GM19043 (cell line): ENCODE measurements around the gene IRF7.
"Not testable (repeated sequence)": the region's sequence is repeated elsewhere in the genome, so short reads cannot be mapped to it uniquely, and the experiment has no call there.

Experiments used
- ATAC-seq: cut with Tn5 transposase; IDR thresholded peaks from one replicate; pipeline ENCODE4 v1.9.1; 2021; ENCODE audit warnings: low read depth; ENCODE audit not compliant: unreplicated experiment

The IRF7 gene

DNA sequence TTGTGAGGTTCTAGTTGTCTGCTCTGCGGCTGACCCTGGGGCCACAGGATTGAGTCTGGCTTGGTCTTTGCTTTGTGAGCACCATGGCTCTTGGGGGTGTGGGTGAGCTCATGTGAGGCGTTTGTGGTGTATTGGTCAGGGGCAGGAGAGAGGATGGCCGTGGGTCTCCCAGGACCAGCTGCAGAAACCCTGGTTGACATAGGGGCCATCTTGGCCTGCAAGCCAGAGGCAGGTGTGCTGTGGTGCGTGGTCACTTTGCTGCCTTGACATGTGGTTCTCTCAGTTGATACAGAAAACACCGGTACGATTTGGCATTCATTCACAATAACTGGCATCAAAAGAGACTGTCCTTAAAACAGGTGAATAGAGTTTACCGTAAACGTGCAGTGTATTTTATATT lies 28.2 kb downstream of the IRF7 start:
- no peak for ATAC-seq

DNA sequence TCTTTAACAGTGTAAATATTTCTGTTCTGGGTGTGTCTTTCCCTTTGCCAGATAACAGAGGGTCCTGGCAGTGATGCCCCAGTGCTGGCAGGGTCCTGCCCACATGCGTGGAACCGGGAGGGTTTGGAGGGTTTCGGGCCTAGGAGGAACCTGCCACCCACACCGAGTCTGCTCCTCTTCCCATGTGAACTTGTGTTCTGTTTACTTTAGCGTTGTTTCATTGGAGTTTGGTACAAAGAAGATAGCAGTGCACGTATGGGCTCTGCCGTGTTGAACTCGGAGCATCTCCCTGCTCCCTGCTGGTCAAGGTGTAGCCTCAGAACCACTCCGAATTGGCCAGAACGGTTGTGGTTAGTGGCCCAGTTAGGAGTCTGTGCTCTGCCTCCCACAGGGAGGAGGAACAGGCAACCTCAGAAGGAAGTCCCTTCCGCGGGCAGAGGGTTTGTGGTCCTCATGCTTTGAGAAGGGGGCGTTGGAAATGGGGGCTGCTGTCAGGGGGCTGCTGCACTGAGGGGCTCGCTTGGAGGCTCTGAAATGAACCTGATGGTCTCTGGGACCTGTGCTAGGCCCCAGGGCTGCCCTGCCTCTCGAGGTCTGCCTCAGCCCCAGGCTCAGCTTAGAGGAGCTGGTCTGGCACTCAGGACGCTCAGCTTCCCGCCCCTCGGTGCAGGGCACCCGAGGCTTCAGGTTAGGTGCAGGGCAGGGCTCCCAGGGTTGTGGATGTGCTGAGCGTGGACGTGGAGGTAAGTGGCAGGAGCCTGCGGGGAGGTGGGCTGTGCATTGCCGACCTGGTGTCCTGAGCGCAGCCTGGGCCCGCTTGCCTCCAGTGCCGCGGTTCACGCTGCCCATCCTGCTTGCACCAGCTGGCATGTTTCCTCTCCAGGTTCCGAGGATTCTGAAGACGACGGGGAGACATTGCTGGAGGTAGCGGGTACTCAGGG lies 29.1 kb downstream of the IRF7 start:
- ATAC-seq: no peak

DNA sequence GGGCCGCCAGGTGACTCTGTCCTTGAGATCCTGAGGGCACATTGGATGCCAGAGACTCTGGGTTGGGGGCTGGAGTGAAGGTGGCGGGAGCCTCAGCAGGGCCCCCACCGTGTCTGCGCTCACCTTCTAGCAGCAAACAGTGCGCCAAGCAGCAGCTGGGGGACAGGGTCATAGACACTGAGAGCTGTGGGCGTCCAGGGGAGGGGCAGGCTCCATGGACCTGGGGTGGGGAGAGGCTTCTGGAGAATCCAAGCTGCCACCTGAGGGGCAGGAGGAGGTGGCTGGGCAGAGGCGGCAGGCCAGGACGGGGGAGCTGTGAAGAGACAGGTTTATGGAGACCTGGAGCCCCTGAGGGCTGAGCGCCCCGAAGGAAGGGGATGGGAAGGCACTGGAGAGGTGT lies 31.5 kb downstream of the IRF7 start:
- no peak for ATAC-seq

DNA sequence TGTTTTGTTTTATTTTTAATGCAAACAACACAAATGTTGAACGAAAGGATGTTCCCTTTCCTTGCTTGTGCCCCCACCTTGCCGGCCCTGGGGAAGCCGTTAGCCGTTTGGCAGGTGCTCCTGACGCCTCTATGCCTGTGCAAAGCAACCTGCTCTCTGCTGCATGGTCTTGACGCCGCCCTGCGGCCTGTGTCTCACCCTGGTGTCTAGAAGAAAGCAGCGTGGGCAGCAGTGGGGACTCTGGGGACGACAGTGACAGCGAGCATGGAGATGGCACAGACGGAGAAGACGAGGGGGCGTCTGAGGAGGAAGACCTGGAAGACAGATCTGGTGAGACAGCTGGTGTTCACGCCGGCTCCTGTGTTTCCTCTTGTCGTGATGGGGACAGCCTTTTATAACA lies 34.0 kb downstream of the IRF7 start:
- no peak for ATAC-seq

DNA sequence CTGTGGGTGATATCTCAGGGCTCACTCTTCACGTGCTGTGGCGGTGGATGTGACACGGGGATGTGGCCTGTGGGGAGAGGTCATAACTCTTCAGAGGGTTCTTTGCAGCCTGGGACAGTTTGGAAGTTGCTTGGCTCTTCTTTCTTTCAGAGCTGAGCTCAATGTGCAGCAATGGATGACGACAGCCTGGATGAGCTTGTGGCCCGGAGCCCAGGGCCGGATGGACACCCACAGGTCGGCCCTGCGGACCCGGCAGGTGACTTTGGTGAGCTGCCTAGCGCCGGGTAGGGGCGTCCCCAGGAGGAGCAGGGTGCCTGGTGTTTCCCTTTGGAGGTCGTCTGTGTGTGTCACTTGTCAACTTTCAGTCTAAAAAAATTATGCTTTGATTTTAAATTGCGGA lies 34.4 kb downstream of the IRF7 start:
- ATAC-seq: no peak

DNA sequence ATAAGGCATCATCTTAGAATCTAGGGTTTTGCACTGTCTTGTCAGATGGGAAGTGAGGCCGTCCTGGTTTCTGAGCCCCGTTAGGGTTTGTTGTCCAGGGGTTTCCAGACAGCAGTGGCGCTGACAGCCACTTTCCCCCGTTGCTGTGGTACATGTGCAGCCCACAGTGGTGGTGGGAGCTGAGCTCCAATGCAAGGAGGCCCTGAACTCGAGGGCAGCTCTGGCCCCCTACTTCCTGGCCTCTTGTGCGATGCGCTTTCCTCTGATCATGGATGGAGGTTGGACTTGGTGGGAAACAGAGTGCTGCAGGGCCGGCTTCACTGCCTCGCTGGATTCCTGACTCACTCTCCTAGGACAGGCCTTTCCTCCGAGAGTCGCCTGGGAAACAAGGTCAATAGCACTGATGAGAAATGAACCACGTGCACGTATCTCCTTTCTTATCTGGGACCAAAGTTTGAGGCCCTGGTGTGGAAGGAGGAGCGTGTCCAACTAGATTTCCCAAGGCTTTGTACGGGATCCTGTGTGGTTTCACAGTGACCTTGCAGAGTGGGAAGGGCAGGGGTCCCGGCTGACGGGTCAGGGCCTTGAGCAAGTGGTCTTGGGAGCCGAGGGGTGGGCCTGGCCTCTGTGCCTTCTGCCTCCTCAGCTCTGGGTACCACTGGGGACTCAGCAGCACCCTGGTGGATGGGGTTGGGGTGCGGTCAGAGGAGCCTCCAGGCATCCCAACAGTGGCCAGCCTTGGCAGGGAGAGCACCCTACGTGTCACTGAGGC lies 35.7 kb downstream of the IRF7 start:
- ATAC-seq: no peak

DNA sequence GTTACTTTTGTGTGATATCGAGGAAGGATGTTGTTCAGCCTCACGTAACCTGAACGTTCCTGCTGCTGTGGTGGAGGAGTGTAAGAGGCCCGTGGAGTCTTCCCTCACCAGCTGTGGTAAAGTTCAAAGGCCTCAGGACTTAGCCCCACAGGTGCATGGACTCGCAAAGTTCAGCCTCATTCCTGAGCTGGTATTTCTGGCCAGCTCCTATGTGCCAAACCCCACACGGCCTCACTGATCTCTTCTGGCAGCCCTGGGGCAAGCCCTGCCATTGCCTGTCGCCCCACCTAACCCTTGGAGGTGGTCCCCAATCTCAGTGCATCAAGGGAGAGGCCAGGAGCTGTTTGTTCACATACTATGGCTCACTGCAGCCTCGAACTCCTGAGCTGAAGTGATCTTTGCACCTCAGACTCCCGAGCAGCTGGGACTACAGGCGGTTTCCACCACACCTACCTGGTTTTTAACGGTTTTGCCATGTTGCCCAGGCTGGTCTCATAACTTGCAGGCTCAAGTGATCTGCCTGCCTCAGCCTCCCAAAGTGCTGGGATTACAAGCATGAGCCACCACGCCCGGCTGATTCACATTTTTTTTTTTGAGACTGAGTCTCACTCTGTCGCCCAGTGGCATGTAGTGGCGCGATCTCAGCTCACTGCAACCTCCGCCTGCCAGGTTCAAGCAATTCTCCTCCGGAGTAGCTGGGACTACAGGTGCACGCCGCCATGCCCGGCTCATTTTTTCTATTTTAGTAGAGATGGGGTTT lies 37.3 kb downstream of the IRF7 start:
- ATAC-seq: no peak

DNA sequence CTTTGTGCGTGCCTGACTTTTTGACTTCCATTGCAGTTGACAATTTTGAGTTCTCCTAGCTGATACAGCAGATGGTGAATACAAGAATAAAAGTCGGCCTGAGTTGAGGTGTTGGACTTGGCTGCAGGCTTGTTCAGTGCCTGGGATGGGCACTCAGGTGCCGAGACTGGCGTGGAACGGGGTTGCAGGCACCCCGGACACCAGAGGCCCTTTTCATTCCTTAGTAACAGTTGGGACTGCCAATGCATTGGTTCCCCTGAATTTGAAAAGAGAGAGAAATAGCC lies 38.2 kb downstream of the IRF7 start:
- no peak for ATAC-seq

DNA sequence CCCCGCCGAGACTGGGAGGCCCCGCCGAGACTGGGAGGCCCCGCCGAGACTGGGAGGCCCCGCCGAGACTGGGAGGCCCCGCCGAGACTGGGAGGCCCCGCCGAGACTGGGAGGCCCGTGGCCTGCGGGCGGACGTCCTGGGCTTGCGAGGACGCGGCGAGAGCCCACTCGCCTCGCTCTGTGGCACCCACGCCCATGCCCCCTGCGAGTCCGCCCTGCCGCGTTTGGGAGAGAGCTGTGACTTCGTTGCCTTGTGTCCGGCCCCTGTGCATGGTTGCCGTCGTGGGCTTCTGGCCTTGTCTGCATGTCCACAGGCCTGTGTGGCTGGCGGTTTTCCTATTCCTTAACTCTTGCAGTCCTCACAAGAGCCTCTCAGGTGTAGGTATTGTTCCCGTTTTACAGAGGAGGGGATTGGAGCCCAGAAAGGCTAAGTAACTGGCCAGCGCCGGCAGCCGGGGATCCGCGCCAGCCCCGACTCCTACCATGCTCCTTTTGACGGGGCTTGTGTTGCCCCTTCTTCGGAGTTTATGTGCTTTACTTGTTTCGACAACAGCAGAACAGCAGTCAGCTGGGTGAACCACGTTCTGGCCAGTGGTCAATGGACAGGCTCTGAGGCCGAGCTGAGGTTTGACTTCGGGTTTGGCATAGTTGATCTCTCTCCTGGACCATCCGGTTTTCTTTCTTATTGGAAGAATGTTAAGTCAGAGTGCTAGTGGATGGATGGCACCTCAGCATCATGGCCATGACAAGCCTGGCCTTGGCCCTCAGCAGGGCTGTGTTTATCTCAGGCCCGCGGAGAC lies 38.7 kb downstream of the IRF7 start:
- no peak for ATAC-seq

DNA sequence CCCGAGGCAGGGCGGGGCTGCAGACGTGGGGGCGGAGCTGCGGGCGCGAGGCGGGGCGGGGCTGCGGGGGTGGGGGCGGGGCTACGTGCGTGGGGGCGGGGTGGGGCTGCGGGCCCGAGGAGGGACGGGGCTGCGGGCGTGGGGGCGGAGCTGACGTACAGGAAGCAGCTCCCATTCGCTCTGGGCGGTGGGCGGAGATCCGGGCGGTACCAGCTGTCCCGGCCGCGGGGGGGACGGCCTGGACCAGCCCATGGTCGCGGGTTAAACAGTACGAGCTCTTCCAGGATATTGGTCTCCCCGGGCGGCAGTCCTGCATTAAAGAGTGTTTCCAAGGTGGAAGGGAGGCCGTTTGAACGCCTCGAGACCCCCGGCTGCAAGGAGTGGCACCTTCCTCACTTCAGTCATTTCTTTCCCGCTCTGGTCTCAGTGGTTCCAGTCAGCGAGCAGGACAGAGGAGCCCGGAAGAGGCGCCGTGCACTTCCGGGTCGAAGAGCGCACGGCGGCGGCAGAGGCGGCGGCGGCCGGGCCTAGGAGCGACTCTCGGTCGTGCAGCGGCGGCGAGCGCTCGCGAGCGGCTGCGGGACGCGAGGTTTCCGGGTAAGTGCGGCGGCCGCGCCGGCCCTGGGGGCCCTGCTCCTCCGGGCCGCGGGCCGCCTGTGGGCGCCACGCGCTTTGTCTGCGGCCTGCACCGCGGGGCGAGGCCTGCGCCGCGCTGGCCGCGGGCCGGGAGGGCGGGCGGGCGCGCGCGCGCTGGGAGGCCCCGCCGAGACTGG lies 39.6 kb downstream of the IRF7 start, which contains the start of gene PHRF1:
Gene PHRF1 (plus strand): TSS at position 475 of the 773 bp plus-strand sequence. CDS start 5,043 bp downstream, outside the sequence.
- peak; percentile 77 for ATAC-seq

DNA sequence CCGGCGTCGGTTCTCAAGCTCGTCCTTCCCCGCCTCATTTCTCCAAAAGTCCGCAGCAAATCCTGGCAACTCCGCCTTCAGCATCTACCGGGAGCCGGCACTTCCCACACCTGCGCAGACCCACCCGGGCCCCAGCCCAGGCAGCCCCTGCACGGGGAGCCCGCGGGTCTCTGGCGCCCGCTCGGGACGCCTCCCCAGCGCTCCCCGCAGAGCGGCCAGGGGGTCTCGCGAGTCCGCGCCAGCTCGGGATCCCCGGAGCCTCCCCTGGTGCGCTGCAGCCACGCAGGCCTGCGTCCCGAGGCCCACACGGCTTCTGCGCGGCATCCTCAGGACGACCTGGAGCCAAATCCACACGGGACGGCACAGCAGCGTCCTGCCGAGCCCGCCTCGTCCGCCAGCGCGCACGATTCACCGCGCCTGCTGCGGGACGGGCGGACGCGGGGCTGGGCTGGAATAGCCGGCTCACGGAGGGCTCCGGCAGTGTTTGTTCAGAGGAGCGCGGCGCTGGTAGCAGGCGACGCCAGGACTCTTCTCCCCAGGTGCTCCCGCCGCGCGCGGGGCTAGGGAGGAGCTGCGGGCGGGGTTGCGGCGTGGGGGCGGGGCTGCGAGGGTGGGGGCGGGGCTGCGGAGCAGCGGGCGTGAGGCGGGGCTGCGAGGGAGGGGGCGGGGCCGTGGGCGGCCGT lies 40.3 kb downstream of the IRF7 start:
- ATAC-seq: peak; percentile 27

DNA sequence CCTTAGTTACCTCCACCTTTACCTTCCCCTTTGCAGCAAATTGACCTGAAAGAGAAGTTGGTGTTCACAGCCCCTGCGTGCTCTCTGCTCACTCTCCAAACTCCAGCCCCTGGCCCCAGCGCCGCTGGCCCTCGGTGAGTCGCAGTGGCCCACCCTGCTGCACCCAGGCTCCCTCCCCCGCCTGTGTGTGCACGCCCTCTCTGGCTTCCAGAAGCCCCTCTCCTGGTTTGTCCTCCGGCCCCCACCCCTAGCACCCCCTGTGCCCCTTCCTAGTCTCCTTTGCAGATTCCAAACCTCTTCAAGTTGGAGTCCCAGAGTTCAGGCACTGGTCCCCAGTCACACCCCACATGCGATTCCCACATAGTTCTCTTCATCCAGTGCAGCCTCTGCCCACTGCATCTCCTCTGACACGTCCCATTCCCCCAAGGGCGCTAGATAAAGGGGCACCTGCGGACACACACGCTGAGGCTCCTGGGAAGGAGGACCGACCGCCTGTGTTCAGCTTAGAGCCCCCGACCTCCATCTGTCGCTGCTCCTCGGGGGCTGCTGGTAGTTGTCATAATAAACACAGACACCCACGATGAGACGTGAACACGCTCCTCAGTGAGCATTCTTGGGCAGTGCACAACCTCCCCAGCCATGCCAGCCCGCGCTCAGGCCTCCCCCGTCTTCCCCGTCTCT lies 41.0 kb downstream of the IRF7 start:
- no peak for ATAC-seq

DNA sequence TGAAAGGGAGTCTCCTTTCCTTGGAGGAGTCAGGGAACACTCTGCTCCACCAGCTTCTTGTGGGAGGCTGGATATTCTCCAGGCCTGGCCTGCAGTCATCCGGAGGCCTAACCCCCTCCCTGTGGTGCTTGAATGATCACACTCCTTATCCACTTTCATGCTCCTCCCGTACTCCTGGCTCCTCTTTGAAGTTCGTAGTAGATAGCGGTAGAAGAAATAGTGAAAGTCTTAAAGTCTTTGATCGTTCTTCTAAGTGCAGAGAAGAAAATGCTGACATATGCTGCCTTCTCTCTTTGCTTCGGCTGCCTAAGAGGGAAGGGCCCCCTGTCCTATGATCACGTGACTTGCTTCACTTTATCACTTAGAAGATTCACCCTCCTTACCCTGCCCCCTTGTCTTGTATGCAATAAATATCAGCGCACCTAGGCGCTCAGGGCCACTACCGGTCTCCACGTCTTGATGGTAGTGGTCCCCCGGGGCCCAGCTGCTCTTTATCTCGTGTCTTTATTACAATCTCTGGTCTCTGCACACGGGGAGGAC lies 41.6 kb downstream of the IRF7 start:
- ATAC-seq: not testable (repeated sequence)

DNA sequence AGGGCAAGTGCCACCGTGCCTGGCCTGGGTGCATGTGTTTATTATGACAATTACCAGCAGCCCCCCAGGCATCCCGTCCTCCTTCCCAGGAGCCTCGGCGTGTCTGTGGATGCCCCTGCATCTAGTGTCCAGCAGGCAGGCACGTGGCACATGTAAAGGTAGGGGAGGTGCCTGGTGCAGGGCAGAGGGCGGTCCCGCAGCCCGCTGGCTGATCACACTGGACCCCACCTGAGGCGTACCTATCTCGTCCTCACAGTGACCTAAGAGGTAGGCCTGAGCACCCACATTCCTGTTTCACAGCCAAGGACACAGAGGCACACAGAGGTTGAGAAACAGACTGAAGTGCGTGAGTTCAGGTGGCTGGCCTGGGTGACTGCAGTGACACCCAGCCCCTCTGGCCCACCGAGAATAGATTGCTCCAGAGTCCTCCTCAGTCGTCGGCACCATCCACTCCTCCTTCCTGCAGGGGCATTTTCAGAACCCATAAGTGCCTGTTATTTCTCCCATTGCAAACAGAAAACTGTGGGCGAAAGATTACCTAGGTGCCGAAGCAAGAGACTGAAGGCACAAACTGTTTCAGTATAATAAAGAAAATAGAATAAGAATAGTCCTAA lies 42.5 kb downstream of the IRF7 start:
- no peak for ATAC-seq

DNA sequence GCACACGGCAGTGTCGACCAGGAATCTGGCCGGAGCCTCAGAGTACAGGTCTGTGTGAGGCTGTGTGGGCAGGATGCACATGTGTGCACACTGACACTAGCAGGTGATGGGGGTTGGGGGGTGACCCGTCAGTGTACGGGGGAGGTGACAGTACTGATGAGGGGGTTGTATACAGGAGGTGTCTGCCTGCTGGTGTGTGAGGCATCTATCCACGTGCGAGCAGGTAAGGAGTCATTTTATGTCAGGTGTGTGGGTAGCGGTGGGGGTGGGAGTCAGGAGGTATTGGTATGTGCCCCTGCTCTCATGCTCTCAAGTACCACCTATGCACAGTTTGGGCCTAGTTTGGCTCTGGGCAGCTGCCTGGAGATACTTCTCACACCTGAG lies 44.0 kb downstream of the IRF7 start:
- no peak for ATAC-seq

DNA sequence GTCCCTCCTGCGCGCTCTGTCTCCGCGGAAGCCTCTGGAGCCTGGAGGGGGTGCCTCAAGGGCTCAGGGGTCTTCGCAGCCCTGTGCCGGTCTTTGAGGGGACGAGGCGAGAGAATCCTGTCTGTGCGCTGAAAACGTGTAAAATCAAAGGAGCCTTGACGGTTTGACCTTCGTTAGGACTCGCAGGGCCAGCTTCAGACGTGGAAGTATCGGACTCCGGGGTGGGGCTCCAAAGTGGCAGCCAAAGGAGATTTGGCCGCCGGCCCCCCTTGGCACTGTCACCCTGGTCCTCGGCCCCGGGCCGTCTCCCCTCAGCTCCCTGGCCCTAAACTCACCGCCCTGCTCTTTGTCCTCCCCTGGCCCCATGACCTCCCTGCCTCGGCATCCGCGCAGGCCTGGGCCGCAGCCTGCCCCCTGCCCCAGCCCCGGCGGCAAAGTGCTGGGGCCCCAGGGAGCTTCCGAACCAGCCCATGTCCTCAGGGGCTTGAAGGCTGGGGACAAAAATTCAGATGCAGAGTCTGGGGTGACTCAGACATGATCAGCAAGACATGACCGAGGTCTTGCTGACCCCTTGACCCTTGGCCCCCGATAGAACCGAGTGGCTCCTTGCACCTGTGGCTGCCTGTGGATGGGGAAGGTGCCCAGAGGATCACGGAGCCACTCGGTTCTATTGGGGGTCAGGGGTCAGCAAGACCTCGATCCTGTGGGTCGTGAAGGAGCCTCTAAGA lies 46.4 kb downstream of the IRF7 start:
- ATAC-seq: no peak
